HepG2 (cell line): ENCODE data around the gene NLRC5. TPM values are rescaled to one million over a fixed set of nuclear protein-coding genes. Genes with fewer than 3 reads are reported as not detected.

Source experiments
- CHD2 ChIP-seq: IDR thresholded peaks from 2 replicates; pipeline ENCODE4 v1.6.1; 2011; ENCODE audit warnings: low read depth, low read length, improper control_type of control experiment
- EEA1 ChIP-seq: sonication (generic); formaldehyde crosslinking; IDR thresholded peaks from 2 replicates; pipeline ENCODE4 v1.5.1; 2020; ENCODE audit warnings: mild to moderate bottlenecking, missing genetic modification reagents, borderline replicate concordance
- EZH2 ChIP-seq: conservative IDR thresholded peaks from 2 replicates; pipeline ENCODE4 v1.6.1; 2012; ENCODE audit warnings: mild to moderate bottlenecking, low read depth, low read length, moderate library complexity
- FOXO1 ChIP-seq: sonication (generic); formaldehyde crosslinking; IDR thresholded peaks from 2 replicates; pipeline ENCODE4 v1.4.0; 2020; ENCODE audit warnings: missing genetic modification reagents
- ISL2 ChIP-seq: sonication (generic); formaldehyde crosslinking; IDR thresholded peaks from 2 replicates; pipeline ENCODE4 v1.5.0; 2020; ENCODE audit warnings: missing genetic modification reagents
- KLF15 ChIP-seq: sonication (generic); formaldehyde crosslinking; IDR thresholded peaks from 2 replicates; pipeline ENCODE4 v1.8.1; 2023; ENCODE audit warnings: borderline replicate concordance, mild to moderate bottlenecking, inconsistent platforms, missing genetic modification reagents, mixed read lengths
- KMT2A ChIP-seq: sonication (generic); formaldehyde crosslinking; IDR thresholded peaks from 2 replicates; pipeline ENCODE4 v1.4.0; 2020; ENCODE audit warnings: missing genetic modification reagents
- LCORL ChIP-seq, 2 experiments: fragments of 450-650 bp in 1 of 2; sonication (generic) in 1 of 2; formaldehyde crosslinking in 1 of 2; IDR thresholded peaks; 2 replicates each; pipeline versions ENCODE4 v1.5.0 to v1.6.1; 2017 to 2020; ENCODE audit warnings: antibody characterized with exemption in 1 of 2, missing genetic modification reagents in 1 of 2
- MAFK ChIP-seq, 2 experiments: IDR thresholded peaks in 1 of 2; conservative IDR thresholded peaks in 1 of 2; 2 replicates each; pipeline ENCODE4 v1.6.1; 2011; ENCODE audit warnings: improper control_type of control experiment in 2 of 2, low read length in 2 of 2
- MATR3 ChIP-seq: sonication (generic); formaldehyde crosslinking; IDR thresholded peaks from 2 replicates; pipeline ENCODE4 v1.4.0; 2020; ENCODE audit warnings: missing genetic modification reagents
- MAZ ChIP-seq, 2 experiments: sonication (generic) in 1 of 2; formaldehyde crosslinking in 1 of 2; IDR thresholded peaks; 2 replicates each; pipeline versions ENCODE4 v1.5.0 to v1.6.1; 2012 to 2020; ENCODE audit warnings: low read depth in 2 of 2, mild to moderate bottlenecking in 2 of 2, borderline replicate concordance in 1 of 2, improper control_type of control experiment in 1 of 2, low read length in 1 of 2, missing genetic modification reagents in 1 of 2, moderate library complexity in 1 of 2
- MTA3 ChIP-seq: sonication (generic); formaldehyde crosslinking; IDR thresholded peaks from 2 replicates; pipeline ENCODE4 v1.4.0; 2020; ENCODE audit warnings: missing genetic modification reagents
- SP1 ChIP-seq, 2 experiments: fragments of 450-650 bp in 1 of 2; sonication (generic) in 1 of 2; formaldehyde crosslinking in 1 of 2; IDR thresholded peaks; 2 replicates each; pipeline versions ENCODE4 v1.4.0 to v1.6.1; 2016 to 2020; ENCODE audit warnings: missing genetic modification reagents in 1 of 2
- SP140L ChIP-seq: sonication (generic); formaldehyde crosslinking; IDR thresholded peaks from 2 replicates; pipeline ENCODE4 v1.4.0; 2020; ENCODE audit warnings: missing genetic modification reagents, borderline replicate concordance
- U2AF2 ChIP-seq: fragments of 200-400 bp; formaldehyde crosslinking; IDR thresholded peaks from 2 replicates; pipeline ENCODE4 v1.6.1; 2017; ENCODE audit warnings: low read depth, mild to moderate bottlenecking, low read length
- ZFP91 ChIP-seq: sonication (generic); formaldehyde crosslinking; IDR thresholded peaks from 2 replicates; pipeline ENCODE4 v1.9.0; 2022; ENCODE audit warnings: missing genetic modification reagents, mild to moderate bottlenecking, borderline replicate concordance
- ZNF616 ChIP-seq: sonication (generic); formaldehyde crosslinking; IDR thresholded peaks from 2 replicates; pipeline ENCODE4 v1.5.0; 2020; ENCODE audit warnings: low read depth, mild to moderate bottlenecking, missing genetic modification reagents
- ZNF639 ChIP-seq: conservative IDR thresholded peaks from 2 replicates; pipeline ENCODE4 v1.6.1; 2018; ENCODE audit warnings: missing genetic modification reagents
- ZNF678 ChIP-seq: sonication (generic); formaldehyde crosslinking; IDR thresholded peaks from 2 replicates; pipeline ENCODE4 v1.4.0; 2020; ENCODE audit warnings: mild to moderate bottlenecking, missing genetic modification reagents
- ZNF703 ChIP-seq: sonication (generic); formaldehyde crosslinking; IDR thresholded peaks from 2 replicates; pipeline ENCODE4 v1.5.1; 2020; ENCODE audit warnings: missing genetic modification reagents, mild to moderate bottlenecking, moderate library complexity, borderline replicate concordance
- polyA plus RNA-seq, 8 experiments: library from polyadenylated mRNA; depleted of rRNA in 3 of 8; stranded (reverse) in 7 of 8; unstranded in 1 of 8; fragments of >200 nt; fragmentation: Illumina TruSeq in 4 of 8; extraction: Trizol in 4 of 8; gene quantifications; 2 replicates each; pipeline versions ENCODE4 v1.2.1 to v1.2.3, GENCODE V29; 2011 to 2016; ENCODE audit warnings: low read depth in 4 of 8, missing spikeins in 1 of 8, mixed read lengths in 1 of 8; ENCODE audit not compliant: insufficient read depth in 1 of 8
- total RNA-seq, 5 experiments: library from RNA; depleted of rRNA; stranded (reverse); fragments of >200 nt; fragmentation: Illumina TruSeq; extraction: Trizol; gene quantifications; 2 replicates each; pipeline ENCODE4 v1.2.3, GENCODE V29; 2016; ENCODE audit warnings: low read depth in 1 of 5
- TF ChIP-seq, protein P1 (sequence below): sonication (generic); formaldehyde crosslinking; IDR thresholded peaks from 2 replicates; pipeline ENCODE4 v1.5.0; 2020; ENCODE audit warnings: missing genetic modification reagents, mild to moderate bottlenecking, borderline replicate concordance
- TF ChIP-seq, protein P2 (sequence below): sonication (generic); formaldehyde crosslinking; IDR thresholded peaks from 2 replicates; pipeline ENCODE4 v1.5.0; 2020; ENCODE audit warnings: mild to moderate bottlenecking, missing genetic modification reagents
- TF ChIP-seq, protein P3 (sequence below): IDR thresholded peaks from 2 replicates; pipeline ENCODE4 v1.6.1; 2016; ENCODE audit warnings: missing compliant biosample characterization, missing genetic modification reagents, borderline replicate concordance

Gene NLRC5
- total and polyA plus RNA-seq, 2 of the 13 experiments (the other 11 are each of a cell fraction or from before 2014, with no cell fraction given) = 6.3 to 12.7 TPM

DNA sequence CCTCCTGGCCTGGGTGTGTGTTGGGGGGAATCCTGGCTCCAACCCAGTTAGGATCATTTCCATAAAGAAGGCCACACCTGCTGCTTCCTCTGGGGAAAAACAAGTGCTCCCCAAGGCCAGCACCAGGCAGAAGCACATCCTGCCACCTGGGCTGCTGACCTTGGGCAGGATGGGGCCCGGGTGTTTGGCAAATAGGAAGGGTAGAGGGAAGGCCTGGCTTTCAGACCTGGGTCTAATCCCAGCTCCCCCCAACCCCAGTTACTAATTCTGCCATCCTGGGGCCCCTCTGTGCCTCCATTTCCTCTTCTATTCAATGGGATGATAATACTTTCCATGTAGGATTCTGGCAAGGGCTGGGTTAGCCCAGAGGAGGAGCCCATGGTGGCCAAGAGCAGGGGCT lies 3.0 kb upstream of the NLRC5 start (continued):
- TF ChIP-seq SP1 (IDR thresholded peaks at IDR 0.05) (no peak), SP1 (CRISPR knock-in tag; IDR thresholded peaks at IDR 0.05) (no peak), KLF15 (CRISPR knock-in tag) (no peak), SP140L (CRISPR knock-in tag) (no peak), ZNF639 (CRISPR knock-in tag) (no peak), LCORL (IDR thresholded peaks at IDR 0.05) (no peak), LCORL (CRISPR knock-in tag; IDR thresholded peaks at IDR 0.05) (0 out of 2 replicates have a peak, but pooled peaks have one; percentile 21), FOXO1 (CRISPR knock-in tag) (peak; percentile 59), ZNF616 (no peak), EEA1 (CRISPR knock-in tag) (no peak), U2AF2 (no peak), CHD2 (no peak), ZNF703 (CRISPR knock-in tag) (no peak), EZH2 (no peak), MATR3 (CRISPR knock-in tag) (no peak), ZFP91 (CRISPR knock-in tag) (no peak; the same call in 1 of the 2 replicates), ZNF678 (CRISPR knock-in tag) (no peak), MAZ (IDR thresholded peaks at IDR 0.05; ENCODE audit: borderline replicate concordance, low read depth, low read length) (no peak), MAZ (CRISPR knock-in tag; IDR thresholded peaks at IDR 0.05; ENCODE audit: low read depth) (no peak), KMT2A (CRISPR knock-in tag) (no peak), MAFK (conservative IDR thresholded peaks at IDR 0.05 in 1 of 2, IDR thresholded peaks at IDR 0.05 in 1 of 2; ENCODE audit: low read length in 2 of 2) (no peak), ISL2 (CRISPR knock-in tag) (0 out of 2 replicates have a peak, but pooled peaks have one; percentile 20), MTA3 (CRISPR knock-in tag) (no peak)
- TF ChIP-seq, protein P1, sequence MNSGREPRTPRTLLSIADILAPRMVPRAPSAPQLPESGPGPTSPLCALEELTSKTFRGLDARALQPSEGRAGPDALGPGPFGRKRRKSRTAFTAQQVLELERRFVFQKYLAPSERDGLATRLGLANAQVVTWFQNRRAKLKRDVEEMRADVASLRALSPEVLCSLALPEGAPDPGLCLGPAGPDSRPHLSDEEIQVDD = no peak
- TF ChIP-seq, protein P2, sequence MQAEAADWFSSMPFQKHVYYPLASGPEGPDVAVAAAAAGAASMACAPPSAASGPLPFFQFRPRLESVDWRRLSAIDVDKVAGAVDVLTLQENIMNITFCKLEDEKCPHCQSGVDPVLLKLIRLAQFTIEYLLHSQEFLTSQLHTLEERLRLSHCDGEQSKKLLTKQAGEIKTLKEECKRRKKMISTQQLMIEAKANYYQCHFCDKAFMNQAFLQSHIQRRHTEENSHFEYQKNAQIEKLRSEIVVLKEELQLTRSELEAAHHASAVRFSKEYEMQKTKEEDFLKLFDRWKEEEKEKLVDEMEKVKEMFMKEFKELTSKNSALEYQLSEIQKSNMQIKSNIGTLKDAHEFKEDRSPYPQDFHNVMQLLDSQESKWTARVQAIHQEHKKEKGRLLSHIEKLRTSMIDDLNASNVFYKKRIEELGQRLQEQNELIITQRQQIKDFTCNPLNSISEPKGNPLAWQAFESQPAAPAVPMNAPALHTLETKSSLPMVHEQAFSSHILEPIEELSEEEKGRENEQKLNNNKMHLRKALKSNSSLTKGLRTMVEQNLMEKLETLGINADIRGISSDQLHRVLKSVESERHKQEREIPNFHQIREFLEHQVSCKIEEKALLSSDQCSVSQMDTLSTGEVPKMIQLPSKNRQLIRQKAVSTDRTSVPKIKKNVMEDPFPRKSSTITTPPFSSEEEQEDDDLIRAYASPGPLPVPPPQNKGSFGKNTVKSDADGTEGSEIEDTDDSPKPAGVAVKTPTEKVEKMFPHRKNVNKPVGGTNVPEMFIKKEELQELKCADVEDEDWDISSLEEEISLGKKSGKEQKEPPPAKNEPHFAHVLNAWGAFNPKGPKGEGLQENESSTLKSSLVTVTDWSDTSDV (CRISPR knock-in tag) = no peak
- TF ChIP-seq, protein P3, sequence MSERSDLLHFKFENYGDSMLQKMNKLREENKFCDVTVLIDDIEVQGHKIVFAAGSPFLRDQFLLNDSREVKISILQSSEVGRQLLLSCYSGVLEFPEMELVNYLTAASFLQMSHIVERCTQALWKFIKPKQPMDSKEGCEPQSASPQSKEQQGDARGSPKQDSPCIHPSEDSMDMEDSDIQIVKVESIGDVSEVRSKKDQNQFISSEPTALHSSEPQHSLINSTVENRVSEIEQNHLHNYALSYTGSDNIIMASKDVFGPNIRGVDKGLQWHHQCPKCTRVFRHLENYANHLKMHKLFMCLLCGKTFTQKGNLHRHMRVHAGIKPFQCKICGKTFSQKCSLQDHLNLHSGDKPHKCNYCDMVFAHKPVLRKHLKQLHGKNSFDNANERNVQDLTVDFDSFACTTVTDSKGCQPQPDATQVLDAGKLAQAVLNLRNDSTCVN (CRISPR knock-in tag) = no peak
